Panc1 (cell line): ENCODE data around the gene MPND. TPM values are rescaled to one million over a fixed set of nuclear protein-coding genes. Genes with fewer than 3 reads are reported as not detected.

Experiments used
- ATAC-seq: fragments of 200-7000 bp; cut with Tn5 transposase; 2 replicates; pipeline ENCODE4 v1.9.1; 2020; ENCODE audit warnings: mild to moderate bottlenecking, moderate library complexity
- BruUV-seq: library from RNA; stranded (reverse); fragments of 400-500 nt; replicated peaks from 2 replicates; lab custom pipeline; 2021; lab: Mats Ljungman, UMichigan
- CTCF ChIA-PET: fragments of 300-600 bp; sonication (Branson Sonifier 250); formaldehyde crosslinking; loops from one replicate; lab custom pipeline; 2022; ENCODE audit warnings: antibody characterized with exemption; lab: Charles Lee
- POLR2A ChIA-PET: fragments of 300-600 bp; sonication (Branson Sonifier 250); formaldehyde crosslinking; loops from one replicate; lab custom pipeline; 2022; ENCODE audit warnings: antibody characterized with exemption; lab: Charles Lee
- DNase-seq: peaks from one replicate; pipeline ENCODE4 v3.0.0-alpha.2; 2010; ENCODE audit warnings: low read depth, low spot score
- H3K27ac ChIP-seq: 2 replicates; pipeline ENCODE4 v1.5.1; 2011; ENCODE audit warnings: mild to moderate bottlenecking, low read length, inconsistent platforms
- H3K27me3 ChIP-seq: fragments of 200-500 bp; sonication (Bioruptor generic); 2 replicates; pipeline ENCODE4 v1.6.0; 2014; ENCODE audit warnings: low read length, inconsistent platforms; ENCODE audit not compliant: control insufficient read depth, insufficient read depth
- H3K36me3 ChIP-seq: fragments of 200-500 bp; sonication (Bioruptor generic); 2 replicates; pipeline ENCODE4 v1.5.1; 2014; ENCODE audit warnings: inconsistent platforms, mild to moderate bottlenecking, low read length, moderate library complexity; ENCODE audit not compliant: control insufficient read depth, insufficient read depth
- H3K4me1 ChIP-seq: 2 replicates; pipeline ENCODE4 v1.5.1; 2011; ENCODE audit warnings: inconsistent platforms, mild to moderate bottlenecking, low read length, moderate library complexity; ENCODE audit not compliant: control insufficient read depth, insufficient read depth
- H3K4me3 ChIP-seq, 2 experiments: 2 replicates each; pipeline ENCODE4 v1.5.1; 2011 to 2012; ENCODE audit warnings: low read depth in 2 of 2, low read length in 2 of 2, mild to moderate bottlenecking in 2 of 2, inconsistent platforms in 1 of 2, moderate library complexity in 1 of 2
- H3K9me3 ChIP-seq: fragments of 200-500 bp; sonication (Bioruptor generic); 2 replicates; pipeline ENCODE4 v1.5.1; 2014; ENCODE audit warnings: low read depth, mild to moderate bottlenecking, inconsistent platforms, low read length, moderate library complexity; ENCODE audit not compliant: control insufficient read depth, insufficient read depth
- POLR2AphosphoS5 ChIP-seq: IDR thresholded peaks from 2 replicates; pipeline ENCODE4 v1.6.1; 2012; ENCODE audit warnings: mild to moderate bottlenecking, low read depth, low read length, moderate library complexity
- SIN3A ChIP-seq: IDR thresholded peaks from 2 replicates; pipeline ENCODE4 v1.6.1; 2012; ENCODE audit warnings: low read depth, mild to moderate bottlenecking, low read length, moderate library complexity, borderline replicate concordance; ENCODE audit not compliant: insufficient read depth
- TCF7L2 ChIP-seq: IDR thresholded peaks from 2 replicates; pipeline ENCODE4 v1.6.1; 2011; ENCODE audit warnings: mild to moderate bottlenecking, low read depth, low read length, inconsistent platforms
- in situ Hi-C: cut with HindIII; loops from 2 replicates; pipeline ENCODE4 v1.10.0; 2016; ENCODE audit warnings: low sequenced_read_pairs, low pct_unique_long_range_greater_than_20kb
- intact Hi-C: fragments of 100-400 bp; cut with micrococcal nuclease; formaldehyde crosslinking; loops from one replicate; pipeline ENCODE4 v1.10.0; 2022; ENCODE audit not compliant: unreplicated experiment
- total RNA-seq: library from RNA; stranded (reverse); gene quantifications from one replicate; pipeline ENCODE4 v1.2.1, GENCODE V29; 2021; ENCODE audit not compliant: unreplicated experiment
- TF ChIP-seq, protein P1 (sequence below): fragments of 450-650 bp; IDR thresholded peaks from 2 replicates; pipeline ENCODE4 v1.5.1; 2017; ENCODE audit warnings: mild to moderate bottlenecking
- TF ChIP-seq, protein P2 (sequence below), 2 experiments: IDR thresholded peaks; 2 replicates each; pipeline ENCODE4 v1.6.1; 2011 to 2012; ENCODE audit warnings: low read depth in 2 of 2, control low read depth in 1 of 2, low read length in 1 of 2, mild to moderate bottlenecking in 1 of 2, moderate library complexity in 1 of 2; ENCODE audit not compliant: insufficient read depth in 1 of 2

The MPND gene
- total RNA-seq, 1 experiment from 2014 or later, result 22.9 TPM

DNA sequence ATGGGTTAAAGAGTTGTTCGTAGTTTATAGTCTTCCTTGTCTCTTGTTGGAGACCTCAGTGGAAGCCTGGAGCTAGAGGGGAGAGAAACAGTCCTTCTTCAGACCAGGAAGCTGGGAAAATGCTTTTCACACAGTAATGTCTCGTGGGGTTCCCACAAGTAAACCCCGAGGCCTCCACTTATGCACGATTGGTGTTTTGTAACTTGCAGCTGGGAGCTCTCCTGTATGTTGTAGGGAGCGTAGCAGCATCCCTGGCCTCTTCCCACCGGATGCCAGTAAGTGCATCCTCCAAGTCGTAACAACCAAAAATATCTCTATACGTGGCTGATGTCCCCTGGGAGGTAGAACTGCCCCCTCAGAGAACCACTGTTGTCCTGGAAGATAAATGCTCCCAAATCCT lies 62.6 kb downstream of the MPND start:
- BruUV-seq, result TSS peak; percentile 40
- H3K27ac ChIP-seq, result no peak overlapping the region
- DNase-seq (no peak), ATAC-seq (no peak)
- no peaks in the 10 kb centered on the region for H3K9me3 ChIP-seq
- CTCF ChIA-PET, result no interaction called here
- H3K4me1 ChIP-seq, result peaks cover 8% of the 10 kb centered on the region
- peaks cover 2% of the 10 kb centered on the region for H3K36me3 ChIP-seq
- no peaks in the 10 kb centered on the region for H3K27me3 ChIP-seq
- in situ Hi-C loops (no loop called here), intact Hi-C loops (no loop called here)
- POLR2A ChIA-PET, result no interaction called here
- TF ChIP-seq SIN3A (no peak), TCF7L2 (no peak), POLR2AphosphoS5 (no peak)
- TF ChIP-seq, protein P1, sequence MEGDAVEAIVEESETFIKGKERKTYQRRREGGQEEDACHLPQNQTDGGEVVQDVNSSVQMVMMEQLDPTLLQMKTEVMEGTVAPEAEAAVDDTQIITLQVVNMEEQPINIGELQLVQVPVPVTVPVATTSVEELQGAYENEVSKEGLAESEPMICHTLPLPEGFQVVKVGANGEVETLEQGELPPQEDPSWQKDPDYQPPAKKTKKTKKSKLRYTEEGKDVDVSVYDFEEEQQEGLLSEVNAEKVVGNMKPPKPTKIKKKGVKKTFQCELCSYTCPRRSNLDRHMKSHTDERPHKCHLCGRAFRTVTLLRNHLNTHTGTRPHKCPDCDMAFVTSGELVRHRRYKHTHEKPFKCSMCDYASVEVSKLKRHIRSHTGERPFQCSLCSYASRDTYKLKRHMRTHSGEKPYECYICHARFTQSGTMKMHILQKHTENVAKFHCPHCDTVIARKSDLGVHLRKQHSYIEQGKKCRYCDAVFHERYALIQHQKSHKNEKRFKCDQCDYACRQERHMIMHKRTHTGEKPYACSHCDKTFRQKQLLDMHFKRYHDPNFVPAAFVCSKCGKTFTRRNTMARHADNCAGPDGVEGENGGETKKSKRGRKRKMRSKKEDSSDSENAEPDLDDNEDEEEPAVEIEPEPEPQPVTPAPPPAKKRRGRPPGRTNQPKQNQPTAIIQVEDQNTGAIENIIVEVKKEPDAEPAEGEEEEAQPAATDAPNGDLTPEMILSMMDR, result no peak
- TF ChIP-seq, protein P2, sequence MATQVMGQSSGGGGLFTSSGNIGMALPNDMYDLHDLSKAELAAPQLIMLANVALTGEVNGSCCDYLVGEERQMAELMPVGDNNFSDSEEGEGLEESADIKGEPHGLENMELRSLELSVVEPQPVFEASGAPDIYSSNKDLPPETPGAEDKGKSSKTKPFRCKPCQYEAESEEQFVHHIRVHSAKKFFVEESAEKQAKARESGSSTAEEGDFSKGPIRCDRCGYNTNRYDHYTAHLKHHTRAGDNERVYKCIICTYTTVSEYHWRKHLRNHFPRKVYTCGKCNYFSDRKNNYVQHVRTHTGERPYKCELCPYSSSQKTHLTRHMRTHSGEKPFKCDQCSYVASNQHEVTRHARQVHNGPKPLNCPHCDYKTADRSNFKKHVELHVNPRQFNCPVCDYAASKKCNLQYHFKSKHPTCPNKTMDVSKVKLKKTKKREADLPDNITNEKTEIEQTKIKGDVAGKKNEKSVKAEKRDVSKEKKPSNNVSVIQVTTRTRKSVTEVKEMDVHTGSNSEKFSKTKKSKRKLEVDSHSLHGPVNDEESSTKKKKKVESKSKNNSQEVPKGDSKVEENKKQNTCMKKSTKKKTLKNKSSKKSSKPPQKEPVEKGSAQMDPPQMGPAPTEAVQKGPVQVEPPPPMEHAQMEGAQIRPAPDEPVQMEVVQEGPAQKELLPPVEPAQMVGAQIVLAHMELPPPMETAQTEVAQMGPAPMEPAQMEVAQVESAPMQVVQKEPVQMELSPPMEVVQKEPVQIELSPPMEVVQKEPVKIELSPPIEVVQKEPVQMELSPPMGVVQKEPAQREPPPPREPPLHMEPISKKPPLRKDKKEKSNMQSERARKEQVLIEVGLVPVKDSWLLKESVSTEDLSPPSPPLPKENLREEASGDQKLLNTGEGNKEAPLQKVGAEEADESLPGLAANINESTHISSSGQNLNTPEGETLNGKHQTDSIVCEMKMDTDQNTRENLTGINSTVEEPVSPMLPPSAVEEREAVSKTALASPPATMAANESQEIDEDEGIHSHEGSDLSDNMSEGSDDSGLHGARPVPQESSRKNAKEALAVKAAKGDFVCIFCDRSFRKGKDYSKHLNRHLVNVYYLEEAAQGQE (IDR thresholded peaks at IDR 0.05; ENCODE audit: insufficient read depth in 1 of 2, low read depth in 2 of 2, low read length in 1 of 2), result no peak
- no peak overlapping the region for H3K4me3 ChIP-seq

DNA sequence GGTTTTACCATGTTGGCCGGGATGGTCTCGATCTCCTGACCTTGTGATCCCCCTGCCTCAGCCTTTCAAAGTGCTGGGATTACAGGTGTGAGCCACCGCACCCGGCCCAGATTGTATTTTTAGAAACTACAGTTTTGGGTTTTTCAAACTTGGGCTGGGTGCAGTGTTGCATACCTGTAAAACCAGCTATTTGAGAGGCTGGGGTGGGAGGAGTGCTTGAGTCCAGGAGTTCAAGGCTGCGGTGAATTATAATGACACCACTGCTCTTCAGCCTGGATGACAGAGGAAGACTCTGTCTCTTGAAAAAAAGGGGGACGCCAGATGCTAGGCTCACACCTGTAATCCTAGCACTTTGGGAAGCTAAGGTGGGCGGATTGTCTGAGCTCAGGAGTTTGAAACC lies 63.3 kb downstream of the MPND start:
- BruUV-seq, result no TSS peak
- no peak overlapping the region for H3K27ac ChIP-seq
- CTCF ChIA-PET, result no interaction called here
- H3K27me3 ChIP-seq, result no peaks in the 10 kb centered on the region
- H3K9me3 ChIP-seq, result no peaks in the 10 kb centered on the region
- peaks cover 2% of the 10 kb centered on the region for H3K36me3 ChIP-seq
- POLR2A ChIA-PET, result interaction anchor here (0.8 kb wide), 1 partner anchor 10 kb away, joined by 3 read pairs; no protein-coding TSS in a partner anchor
- H3K4me1 ChIP-seq, result peaks cover 8% of the 10 kb centered on the region
- in situ Hi-C loops (no loop called here), intact Hi-C loops (no loop called here)
- no peak for DNase-seq
- ATAC-seq, result no peak
- TF ChIP-seq SIN3A, result no peak
- TF ChIP-seq, protein P2 (IDR thresholded peaks at IDR 0.05; ENCODE audit: insufficient read depth in 1 of 2, low read depth in 2 of 2, low read length in 1 of 2), result no peak
- no peak for TF ChIP-seq POLR2AphosphoS5
- TF ChIP-seq, protein P1, result no peak
- H3K4me3 ChIP-seq, result no peak overlapping the region
